ENCODE results near the gene GJC2.

- TF ChIP-seq CTCF (IDR thresholded peaks at IDR 0.05): no peak
- no peak for TF ChIP-seq EP300 (IDR thresholded peaks at IDR 0.05)
- TF ChIP-seq POLR2AphosphoS5 (IDR thresholded peaks at IDR 0.05): peak in 1 of 2 donors; percentile 33
Observed at GRCh38 chr1:228174482-228175315, 25.0 kb downstream of the GJC2 start.

Data from upper lobe of left lung (tissue), 4 donors.